Panc1 (cell line): ENCODE measurements around the gene FAM81A. TPM values are rescaled to one million over a fixed set of nuclear protein-coding genes. Genes with fewer than 3 reads are reported as not detected.

Source experiments
- ATAC-seq: fragments of 200-7000 bp; cut with Tn5 transposase; 2 replicates; pipeline ENCODE4 v1.9.1; 2020; ENCODE audit warnings: mild to moderate bottlenecking, moderate library complexity
- BruUV-seq: library from RNA; stranded (reverse); fragments of 400-500 nt; replicated peaks from 2 replicates; lab custom pipeline; 2021; lab: Mats Ljungman, UMichigan
- CTCF ChIA-PET: fragments of 300-600 bp; sonication (Branson Sonifier 250); formaldehyde crosslinking; loops from one replicate; lab custom pipeline; 2022; ENCODE audit warnings: antibody characterized with exemption; lab: Charles Lee
- POLR2A ChIA-PET: fragments of 300-600 bp; sonication (Branson Sonifier 250); formaldehyde crosslinking; loops from one replicate; lab custom pipeline; 2022; ENCODE audit warnings: antibody characterized with exemption; lab: Charles Lee
- DNase-seq: peaks from one replicate; pipeline ENCODE4 v3.0.0-alpha.2; 2010; ENCODE audit warnings: low read depth, low spot score
- H3K27ac ChIP-seq: 2 replicates; pipeline ENCODE4 v1.5.1; 2011; ENCODE audit warnings: mild to moderate bottlenecking, low read length, inconsistent platforms
- H3K27me3 ChIP-seq: fragments of 200-500 bp; sonication (Bioruptor generic); 2 replicates; pipeline ENCODE4 v1.6.0; 2014; ENCODE audit warnings: low read length, inconsistent platforms; ENCODE audit not compliant: control insufficient read depth, insufficient read depth
- H3K36me3 ChIP-seq: fragments of 200-500 bp; sonication (Bioruptor generic); 2 replicates; pipeline ENCODE4 v1.5.1; 2014; ENCODE audit warnings: inconsistent platforms, mild to moderate bottlenecking, low read length, moderate library complexity; ENCODE audit not compliant: control insufficient read depth, insufficient read depth
- H3K4me1 ChIP-seq: 2 replicates; pipeline ENCODE4 v1.5.1; 2011; ENCODE audit warnings: inconsistent platforms, mild to moderate bottlenecking, low read length, moderate library complexity; ENCODE audit not compliant: control insufficient read depth, insufficient read depth
- H3K4me3 ChIP-seq, 2 experiments: 2 replicates each; pipeline ENCODE4 v1.5.1; 2011 to 2012; ENCODE audit warnings: low read depth in 2 of 2, low read length in 2 of 2, mild to moderate bottlenecking in 2 of 2, inconsistent platforms in 1 of 2, moderate library complexity in 1 of 2
- H3K9me3 ChIP-seq: fragments of 200-500 bp; sonication (Bioruptor generic); 2 replicates; pipeline ENCODE4 v1.5.1; 2014; ENCODE audit warnings: low read depth, mild to moderate bottlenecking, inconsistent platforms, low read length, moderate library complexity; ENCODE audit not compliant: control insufficient read depth, insufficient read depth
- POLR2AphosphoS5 ChIP-seq: IDR thresholded peaks from 2 replicates; pipeline ENCODE4 v1.6.1; 2012; ENCODE audit warnings: mild to moderate bottlenecking, low read depth, low read length, moderate library complexity
- SIN3A ChIP-seq: IDR thresholded peaks from 2 replicates; pipeline ENCODE4 v1.6.1; 2012; ENCODE audit warnings: low read depth, mild to moderate bottlenecking, low read length, moderate library complexity, borderline replicate concordance; ENCODE audit not compliant: insufficient read depth
- TCF7L2 ChIP-seq: IDR thresholded peaks from 2 replicates; pipeline ENCODE4 v1.6.1; 2011; ENCODE audit warnings: mild to moderate bottlenecking, low read depth, low read length, inconsistent platforms
- in situ Hi-C: cut with HindIII; loops from 2 replicates; pipeline ENCODE4 v1.10.0; 2016; ENCODE audit warnings: low sequenced_read_pairs, low pct_unique_long_range_greater_than_20kb
- intact Hi-C: fragments of 100-400 bp; cut with micrococcal nuclease; formaldehyde crosslinking; loops from one replicate; pipeline ENCODE4 v1.10.0; 2022; ENCODE audit not compliant: unreplicated experiment
- total RNA-seq: library from RNA; stranded (reverse); gene quantifications from one replicate; pipeline ENCODE4 v1.2.1, GENCODE V29; 2021; ENCODE audit not compliant: unreplicated experiment
- TF ChIP-seq, protein P1 (sequence below), 2 experiments: IDR thresholded peaks; 2 replicates each; pipeline ENCODE4 v1.6.1; 2011 to 2012; ENCODE audit warnings: low read depth in 2 of 2, control low read depth in 1 of 2, low read length in 1 of 2, mild to moderate bottlenecking in 1 of 2, moderate library complexity in 1 of 2; ENCODE audit not compliant: insufficient read depth in 1 of 2
- TF ChIP-seq, protein P2 (sequence below): fragments of 450-650 bp; IDR thresholded peaks from 2 replicates; pipeline ENCODE4 v1.5.1; 2017; ENCODE audit warnings: mild to moderate bottlenecking

Gene FAM81A
- total RNA-seq, 1 experiment from 2014 or later: 7.3 TPM

GRCh38 chr15:59444980-59445545 lies 7.1 kb downstream of the FAM81A start:
- no peaks in the 10 kb centered on the region for H3K9me3 ChIP-seq
- ATAC-seq: no peak
- CTCF ChIA-PET: no interaction called here
- POLR2A ChIA-PET: interaction anchor here (0.6 kb wide), 1 partner anchor 151 kb away, joined by 6 read pairs; no protein-coding TSS in a partner anchor
- H3K27ac ChIP-seq: no peak overlapping the region
- in situ Hi-C loops: no loop called here
- no peak overlapping the region for H3K4me3 ChIP-seq
- no peaks in the 10 kb centered on the region for H3K36me3 ChIP-seq
- H3K4me1 ChIP-seq: no peaks in the 10 kb centered on the region
- BruUV-seq: no TSS peak
- no peak for TF ChIP-seq TCF7L2
- no peak for TF ChIP-seq SIN3A
- no peak for TF ChIP-seq POLR2AphosphoS5
- TF ChIP-seq, protein P1, sequence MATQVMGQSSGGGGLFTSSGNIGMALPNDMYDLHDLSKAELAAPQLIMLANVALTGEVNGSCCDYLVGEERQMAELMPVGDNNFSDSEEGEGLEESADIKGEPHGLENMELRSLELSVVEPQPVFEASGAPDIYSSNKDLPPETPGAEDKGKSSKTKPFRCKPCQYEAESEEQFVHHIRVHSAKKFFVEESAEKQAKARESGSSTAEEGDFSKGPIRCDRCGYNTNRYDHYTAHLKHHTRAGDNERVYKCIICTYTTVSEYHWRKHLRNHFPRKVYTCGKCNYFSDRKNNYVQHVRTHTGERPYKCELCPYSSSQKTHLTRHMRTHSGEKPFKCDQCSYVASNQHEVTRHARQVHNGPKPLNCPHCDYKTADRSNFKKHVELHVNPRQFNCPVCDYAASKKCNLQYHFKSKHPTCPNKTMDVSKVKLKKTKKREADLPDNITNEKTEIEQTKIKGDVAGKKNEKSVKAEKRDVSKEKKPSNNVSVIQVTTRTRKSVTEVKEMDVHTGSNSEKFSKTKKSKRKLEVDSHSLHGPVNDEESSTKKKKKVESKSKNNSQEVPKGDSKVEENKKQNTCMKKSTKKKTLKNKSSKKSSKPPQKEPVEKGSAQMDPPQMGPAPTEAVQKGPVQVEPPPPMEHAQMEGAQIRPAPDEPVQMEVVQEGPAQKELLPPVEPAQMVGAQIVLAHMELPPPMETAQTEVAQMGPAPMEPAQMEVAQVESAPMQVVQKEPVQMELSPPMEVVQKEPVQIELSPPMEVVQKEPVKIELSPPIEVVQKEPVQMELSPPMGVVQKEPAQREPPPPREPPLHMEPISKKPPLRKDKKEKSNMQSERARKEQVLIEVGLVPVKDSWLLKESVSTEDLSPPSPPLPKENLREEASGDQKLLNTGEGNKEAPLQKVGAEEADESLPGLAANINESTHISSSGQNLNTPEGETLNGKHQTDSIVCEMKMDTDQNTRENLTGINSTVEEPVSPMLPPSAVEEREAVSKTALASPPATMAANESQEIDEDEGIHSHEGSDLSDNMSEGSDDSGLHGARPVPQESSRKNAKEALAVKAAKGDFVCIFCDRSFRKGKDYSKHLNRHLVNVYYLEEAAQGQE (IDR thresholded peaks at IDR 0.05; ENCODE audit: insufficient read depth in 1 of 2, low read depth in 2 of 2, low read length in 1 of 2): no peak
- TF ChIP-seq, protein P2, sequence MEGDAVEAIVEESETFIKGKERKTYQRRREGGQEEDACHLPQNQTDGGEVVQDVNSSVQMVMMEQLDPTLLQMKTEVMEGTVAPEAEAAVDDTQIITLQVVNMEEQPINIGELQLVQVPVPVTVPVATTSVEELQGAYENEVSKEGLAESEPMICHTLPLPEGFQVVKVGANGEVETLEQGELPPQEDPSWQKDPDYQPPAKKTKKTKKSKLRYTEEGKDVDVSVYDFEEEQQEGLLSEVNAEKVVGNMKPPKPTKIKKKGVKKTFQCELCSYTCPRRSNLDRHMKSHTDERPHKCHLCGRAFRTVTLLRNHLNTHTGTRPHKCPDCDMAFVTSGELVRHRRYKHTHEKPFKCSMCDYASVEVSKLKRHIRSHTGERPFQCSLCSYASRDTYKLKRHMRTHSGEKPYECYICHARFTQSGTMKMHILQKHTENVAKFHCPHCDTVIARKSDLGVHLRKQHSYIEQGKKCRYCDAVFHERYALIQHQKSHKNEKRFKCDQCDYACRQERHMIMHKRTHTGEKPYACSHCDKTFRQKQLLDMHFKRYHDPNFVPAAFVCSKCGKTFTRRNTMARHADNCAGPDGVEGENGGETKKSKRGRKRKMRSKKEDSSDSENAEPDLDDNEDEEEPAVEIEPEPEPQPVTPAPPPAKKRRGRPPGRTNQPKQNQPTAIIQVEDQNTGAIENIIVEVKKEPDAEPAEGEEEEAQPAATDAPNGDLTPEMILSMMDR: no peak
- no peak for DNase-seq
- H3K27me3 ChIP-seq: no peaks in the 10 kb centered on the region
- intact Hi-C loops: no loop called here

DNA sequence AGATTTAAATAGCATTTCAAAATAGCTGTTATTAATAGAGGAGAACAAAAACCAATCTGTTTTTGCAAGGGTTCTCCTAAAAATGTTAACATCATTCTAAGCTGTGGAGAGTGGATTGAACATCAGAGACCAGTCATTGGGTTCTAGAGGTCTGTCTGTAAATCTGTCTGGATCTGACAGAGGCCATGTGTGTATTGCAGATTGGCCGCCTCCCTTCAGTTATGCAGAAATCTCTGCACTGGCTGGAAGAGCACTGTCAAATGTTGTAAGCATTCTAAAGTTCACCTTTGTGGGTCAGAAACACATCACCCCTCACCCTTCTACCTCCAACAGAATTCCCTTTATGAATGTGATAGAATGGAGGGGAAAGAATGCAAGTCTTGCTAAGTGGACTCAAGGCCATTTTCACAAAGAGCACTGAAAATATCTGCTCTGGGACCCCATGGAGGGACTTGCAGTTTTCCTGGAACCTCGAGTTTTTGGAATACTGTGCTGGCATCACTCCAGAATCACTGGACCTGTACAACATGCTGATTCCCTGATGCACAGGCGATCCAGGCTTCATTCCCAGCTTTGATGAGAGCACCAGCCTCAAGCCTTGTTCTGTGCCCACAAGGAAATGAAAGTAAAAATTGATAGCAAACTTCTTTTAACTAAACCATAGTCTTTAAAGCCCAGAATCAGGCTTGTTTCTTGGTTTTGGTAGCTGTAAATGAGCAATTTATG lies 8.4 kb downstream of the FAM81A start:
- H3K36me3 ChIP-seq: no peaks in the 10 kb centered on the region
- no peak for TF ChIP-seq SIN3A
- TF ChIP-seq POLR2AphosphoS5: no peak
- TF ChIP-seq, protein P1 (IDR thresholded peaks at IDR 0.05; ENCODE audit: insufficient read depth in 1 of 2, low read depth in 2 of 2, low read length in 1 of 2): no peak
- no peak for TF ChIP-seq TCF7L2
- TF ChIP-seq, protein P2: no peak
- H3K27me3 ChIP-seq: no peaks in the 10 kb centered on the region
- no peaks in the 10 kb centered on the region for H3K4me1 ChIP-seq
- intact Hi-C loops (no loop called here), in situ Hi-C loops (no loop called here)
- no TSS peak for BruUV-seq
- ATAC-seq (no peak), DNase-seq (no peak)
- H3K4me3 ChIP-seq: no peak overlapping the region
- H3K27ac ChIP-seq: no peak overlapping the region
- no peaks in the 10 kb centered on the region for H3K9me3 ChIP-seq
- ChIA-PET POLR2A (no interaction called here), CTCF (no interaction called here)
